ENCODE measurements around the gene RPTOR.

Gene RPTOR

DNA sequence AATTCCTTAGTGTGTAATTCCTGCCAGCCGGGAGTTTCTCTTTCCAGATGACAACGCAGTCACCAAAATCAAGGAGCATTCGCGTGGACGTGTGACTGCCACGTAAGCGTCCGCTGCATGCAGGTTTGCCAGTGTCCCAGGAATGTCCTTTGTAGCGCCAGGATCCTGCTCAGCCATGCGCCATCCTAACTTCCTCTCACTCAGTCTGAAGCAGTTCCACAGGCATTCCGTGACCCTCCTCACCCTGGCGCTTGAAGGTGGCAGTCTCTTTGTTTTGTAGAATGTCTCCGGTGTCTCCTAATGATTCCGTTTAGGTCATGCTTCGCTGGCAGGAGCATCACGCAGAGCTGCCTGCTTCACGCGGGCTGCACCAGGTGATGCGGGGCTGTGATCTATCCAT lies 88.6 kb downstream of the RPTOR start:
- ChIA-PET POLR2A (no interaction called here), CTCF (interaction anchor here (1.4 to 1.8 kb wide), 2 partner anchors 16 to 21 kb away, joined by 3 to 5 read pairs; no protein-coding TSS in a partner anchor)
- DNase-seq (ENCODE audit: extremely low spot score): no peak
- no peak for TF ChIP-seq CTCF (IDR thresholded peaks at IDR 0.05; ENCODE audit: control extremely low read depth, extremely low read depth, low read depth, missing control alignments)

DNA sequence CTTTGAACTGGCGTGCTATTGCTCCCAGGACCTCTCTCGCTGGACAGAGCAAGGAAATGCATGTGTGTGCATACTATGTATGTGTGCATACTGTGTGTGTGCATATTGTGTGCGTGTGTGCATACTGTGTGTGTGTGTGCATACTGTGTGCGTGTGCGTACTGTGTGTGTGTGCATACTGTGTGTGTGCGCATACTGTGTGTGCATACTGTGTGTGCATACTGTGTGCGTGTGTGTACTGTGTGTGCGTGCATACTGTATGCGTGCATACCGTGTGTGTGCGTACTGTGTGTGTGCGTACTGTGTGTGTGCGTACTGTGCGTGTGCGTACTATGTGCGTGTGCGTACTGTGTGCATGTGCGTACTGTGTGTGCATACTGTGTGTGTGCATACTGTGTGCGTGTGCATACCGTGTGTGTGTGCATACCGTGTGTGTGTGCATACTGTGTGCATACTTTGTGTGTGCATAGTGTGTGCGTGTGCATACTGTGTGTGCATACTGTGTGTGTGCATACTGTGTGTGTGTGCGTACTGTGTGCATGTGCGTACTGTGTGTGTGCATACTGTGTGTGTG lies 89.4 kb downstream of the RPTOR start:
- ChIA-PET CTCF (no interaction called here), POLR2A (no interaction called here)

DNA sequence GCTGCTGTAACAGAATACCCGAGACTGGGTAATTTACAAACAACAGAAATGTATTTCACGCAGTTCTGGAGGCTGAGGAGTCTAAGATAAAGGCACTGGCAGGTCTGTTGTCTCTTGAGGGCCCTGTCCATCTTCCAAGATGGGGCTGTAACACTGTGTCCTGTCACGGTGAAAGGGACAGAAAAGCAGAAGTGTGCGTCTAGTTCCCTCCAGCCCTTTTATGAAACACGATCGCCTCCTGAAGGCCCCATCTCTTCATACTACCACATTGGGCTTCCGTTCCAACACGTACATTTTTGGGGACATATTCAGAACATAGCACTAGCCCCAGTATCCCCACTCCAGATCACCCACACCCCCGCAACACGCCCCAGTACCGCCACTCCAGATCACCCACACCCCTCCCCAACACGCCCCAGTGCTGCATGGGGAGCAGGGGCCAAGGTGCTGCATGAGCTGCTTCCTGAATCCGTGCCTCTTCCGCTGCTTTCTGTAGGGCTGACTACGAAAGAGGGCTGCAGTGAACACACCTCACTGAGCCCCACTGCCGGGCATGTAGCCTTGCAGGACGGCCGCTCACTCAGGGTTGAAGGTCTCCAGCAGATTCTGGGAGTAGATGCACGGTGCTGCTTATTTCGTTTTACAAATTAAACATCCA lies 91.9 kb downstream of the RPTOR start:
- ChIA-PET CTCF (no interaction called here), POLR2A (no interaction called here)
- TF ChIP-seq CTCF (IDR thresholded peaks at IDR 0.05; ENCODE audit: control extremely low read depth, extremely low read depth, low read depth, missing control alignments): no peak

More for the DNA sequence above, 89.4 kb downstream of the RPTOR start:
- no peak for TF ChIP-seq CTCF (IDR thresholded peaks at IDR 0.05; ENCODE audit: control extremely low read depth, extremely low read depth, low read depth, missing control alignments)
- no peak for DNase-seq (ENCODE audit: extremely low spot score)

DNA sequence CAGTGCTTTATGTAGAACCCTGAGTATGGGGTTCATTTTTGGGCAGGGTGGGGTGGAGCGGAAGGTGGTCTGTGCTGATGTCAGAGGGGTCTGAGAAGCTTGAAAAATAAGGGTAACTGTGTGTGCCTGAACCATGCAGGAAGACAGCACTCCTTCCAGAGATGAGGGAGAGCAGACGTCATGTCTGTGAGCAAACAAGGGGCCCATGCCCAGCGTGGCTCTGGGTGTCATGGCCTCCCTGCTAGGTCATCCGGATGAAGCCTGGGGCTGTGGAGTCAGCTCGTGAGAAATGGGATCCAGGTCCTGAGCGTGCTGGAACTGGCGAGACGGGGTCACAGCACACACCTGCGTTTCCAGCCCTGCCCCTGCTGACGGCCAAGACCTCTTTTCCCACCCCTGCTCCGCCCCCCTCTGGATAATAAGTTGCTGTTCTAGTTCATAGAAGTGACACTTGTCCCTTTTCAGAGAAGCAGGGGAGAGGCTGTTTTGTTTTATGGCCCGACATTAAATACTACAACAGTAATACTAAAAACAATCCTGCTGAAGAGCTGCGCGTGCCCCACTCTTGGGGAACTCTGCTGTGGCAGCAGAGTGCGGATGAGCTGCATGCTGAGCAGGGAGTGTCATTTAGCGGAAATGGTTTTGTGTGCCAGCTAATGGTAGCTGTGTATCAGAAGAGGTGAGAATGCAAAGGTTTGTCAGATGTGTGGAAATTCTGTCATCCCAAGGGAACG lies 92.6 kb downstream of the RPTOR start:
- POLR2A ChIA-PET: no interaction called here
- TF ChIP-seq CTCF (IDR thresholded peaks at IDR 0.05; ENCODE audit: control extremely low read depth, extremely low read depth, low read depth, missing control alignments): no peak
- DNase-seq (ENCODE audit: extremely low spot score): no peak
- CTCF ChIA-PET: interaction anchor here (1.0 to 2.3 kb wide), 4 partner anchors 8 to 354 kb away, joined by 3 to 9 read pairs (median 4); partner anchors contain the start of gene CHMP6

More for the DNA sequence above, 91.9 kb downstream of the RPTOR start:
- DNase-seq (ENCODE audit: extremely low spot score): no peak

DNA sequence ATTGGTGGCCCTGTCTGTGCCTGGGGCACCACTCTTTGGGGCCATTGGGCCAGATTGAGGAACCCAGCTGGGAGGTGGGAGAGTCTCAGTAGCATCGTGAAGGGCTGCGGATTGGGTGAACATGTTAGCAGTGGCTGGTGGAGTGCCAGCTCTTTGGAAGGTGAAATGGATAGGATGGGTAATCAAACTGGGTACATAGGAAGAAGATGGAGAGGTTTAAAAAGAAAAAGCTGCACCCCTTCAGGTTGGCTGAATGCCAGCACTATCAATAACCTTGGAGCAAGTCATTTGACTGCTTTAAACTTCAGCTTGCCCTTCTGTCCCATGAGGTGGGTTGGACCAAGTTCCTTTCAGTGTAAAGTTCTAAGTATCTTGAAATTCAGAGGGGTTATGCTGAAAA lies 95.0 kb downstream of the RPTOR start:
- ChIA-PET POLR2A (no interaction called here), CTCF (interaction anchor here (1.2 kb wide), 2 partner anchors 9 to 21 kb away, joined by 3 read pairs; no protein-coding TSS in a partner anchor)
- no peak for DNase-seq (ENCODE audit: extremely low spot score)
- TF ChIP-seq CTCF (IDR thresholded peaks at IDR 0.05; ENCODE audit: control extremely low read depth, extremely low read depth, low read depth, missing control alignments): no peak

DNA sequence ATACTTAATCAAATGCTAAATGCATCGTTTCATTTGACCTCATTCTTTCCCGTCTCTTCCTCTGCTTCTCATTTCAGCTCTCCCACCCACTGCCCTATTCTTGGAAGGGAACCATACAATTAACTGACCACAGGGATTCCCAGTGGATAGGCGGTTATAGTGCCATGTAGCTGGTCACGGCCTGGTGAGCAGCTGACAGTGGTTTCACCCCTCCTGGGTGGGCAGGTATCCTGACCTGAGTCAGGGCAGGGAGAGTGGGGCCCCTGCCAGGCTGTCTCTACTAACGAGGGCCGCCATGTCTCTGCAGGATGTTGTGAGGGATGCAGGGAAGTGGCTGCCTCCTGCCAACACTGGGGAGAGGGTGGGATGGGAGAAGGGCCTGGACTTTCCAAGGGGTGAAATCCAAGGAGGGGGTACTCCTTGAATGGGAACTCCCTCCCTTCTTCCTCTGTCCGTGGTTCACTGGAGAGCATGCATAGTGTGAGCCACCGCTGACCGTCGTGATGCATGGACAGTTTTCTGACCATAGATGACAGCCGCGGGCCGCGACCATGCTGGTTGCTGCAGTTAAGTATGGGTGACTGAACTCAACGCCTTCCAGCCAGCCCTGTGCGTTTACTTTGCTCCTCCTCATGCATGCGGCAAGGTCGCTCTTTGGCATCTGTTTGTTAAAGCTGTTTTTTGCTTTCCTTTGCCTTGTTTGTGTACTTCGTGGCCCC lies 95.9 kb downstream of the RPTOR start:
- TF ChIP-seq CTCF (IDR thresholded peaks at IDR 0.05; ENCODE audit: control extremely low read depth, extremely low read depth, low read depth, missing control alignments): no peak
- ChIA-PET POLR2A (no interaction called here), CTCF (interaction anchor here (1.2 kb wide), 2 partner anchors 9 to 22 kb away, joined by 3 read pairs; no protein-coding TSS in a partner anchor)
- DNase-seq (ENCODE audit: extremely low spot score): no peak

All from GM10248 (cell line).